ENCODE data around the gene ASAP2. TPM values are rescaled to one million over a fixed set of nuclear protein-coding genes. Genes with fewer than 3 reads are reported as not detected.

ASAP2 gene
- total RNA-seq, 1 experiment from 2014 or later, result 60.3 TPM

DNA sequence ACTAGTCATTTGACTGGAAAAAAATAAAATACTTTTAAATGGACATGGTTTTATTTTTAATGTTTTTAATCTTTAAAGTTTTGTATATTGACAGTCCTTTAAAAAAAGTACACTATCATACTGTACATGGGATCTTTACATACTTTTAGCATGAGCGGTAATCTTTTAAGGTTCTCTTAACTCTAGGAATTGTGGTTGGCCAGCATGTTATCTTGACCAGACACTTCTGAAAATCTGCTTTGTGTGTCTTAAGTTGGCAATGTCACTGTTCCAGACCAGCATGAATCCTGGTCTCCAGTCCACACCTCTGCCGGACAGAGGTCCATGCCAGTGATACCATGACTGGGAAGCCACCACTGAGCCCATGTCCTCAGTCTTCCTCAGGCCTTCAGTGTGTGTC, 199.0 kb downstream of the ASAP2 start:
- ChIA-PET POLR2A (ENCODE audit: unreplicated experiment) (no interaction called here), CTCF (no interaction called here)
- no TSS peak for BruUV-seq (replicated peaks)
- no peaks in the 10 kb centered on the region for H3K9me3 ChIP-seq (ENCODE audit: insufficient read depth, low read depth)
- no peaks in the 10 kb centered on the region; the same call in 1 of the 2 replicates for H4K20me1 ChIP-seq (ENCODE audit: insufficient read depth)
- H3K4me2 ChIP-seq, result no peak overlapping the region
- DNase-seq, result no peak
- no peak overlapping the region for H3K27ac ChIP-seq
- intact Hi-C loops (cut with micrococcal nuclease; ENCODE audit: unreplicated experiment), result no loop called here
- H2AFZ ChIP-seq, result no peak overlapping the region
- H3K79me2 ChIP-seq (ENCODE audit: low read depth), result no peaks in the 10 kb centered on the region
- H3K36me3 ChIP-seq (ENCODE audit: low read depth), result peaks cover 36% of the 10 kb centered on the region
- H3K9me2 ChIP-seq (ENCODE audit: insufficient read depth), result no peaks in the 10 kb centered on the region
- peaks cover 70% of the 10 kb centered on the region for H3F3A ChIP-seq (ENCODE audit: insufficient read depth, low read depth)
- no peak overlapping the region for H3K4me3 ChIP-seq
- H3K4me1 ChIP-seq (replicated peaks; ENCODE audit: insufficient read depth), result peaks cover 27% of the 10 kb centered on the region
- H3K27me3 ChIP-seq (ENCODE audit: insufficient read depth, low read depth), result no peaks in the 10 kb centered on the region
- TF ChIP-seq, protein P1, sequence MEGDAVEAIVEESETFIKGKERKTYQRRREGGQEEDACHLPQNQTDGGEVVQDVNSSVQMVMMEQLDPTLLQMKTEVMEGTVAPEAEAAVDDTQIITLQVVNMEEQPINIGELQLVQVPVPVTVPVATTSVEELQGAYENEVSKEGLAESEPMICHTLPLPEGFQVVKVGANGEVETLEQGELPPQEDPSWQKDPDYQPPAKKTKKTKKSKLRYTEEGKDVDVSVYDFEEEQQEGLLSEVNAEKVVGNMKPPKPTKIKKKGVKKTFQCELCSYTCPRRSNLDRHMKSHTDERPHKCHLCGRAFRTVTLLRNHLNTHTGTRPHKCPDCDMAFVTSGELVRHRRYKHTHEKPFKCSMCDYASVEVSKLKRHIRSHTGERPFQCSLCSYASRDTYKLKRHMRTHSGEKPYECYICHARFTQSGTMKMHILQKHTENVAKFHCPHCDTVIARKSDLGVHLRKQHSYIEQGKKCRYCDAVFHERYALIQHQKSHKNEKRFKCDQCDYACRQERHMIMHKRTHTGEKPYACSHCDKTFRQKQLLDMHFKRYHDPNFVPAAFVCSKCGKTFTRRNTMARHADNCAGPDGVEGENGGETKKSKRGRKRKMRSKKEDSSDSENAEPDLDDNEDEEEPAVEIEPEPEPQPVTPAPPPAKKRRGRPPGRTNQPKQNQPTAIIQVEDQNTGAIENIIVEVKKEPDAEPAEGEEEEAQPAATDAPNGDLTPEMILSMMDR (conservative IDR thresholded peaks at IDR 0.05), result no peak
- no peak for TF ChIP-seq EZH2 (IDR thresholded peaks at IDR 0.05; ENCODE audit: low read depth)

DNA sequence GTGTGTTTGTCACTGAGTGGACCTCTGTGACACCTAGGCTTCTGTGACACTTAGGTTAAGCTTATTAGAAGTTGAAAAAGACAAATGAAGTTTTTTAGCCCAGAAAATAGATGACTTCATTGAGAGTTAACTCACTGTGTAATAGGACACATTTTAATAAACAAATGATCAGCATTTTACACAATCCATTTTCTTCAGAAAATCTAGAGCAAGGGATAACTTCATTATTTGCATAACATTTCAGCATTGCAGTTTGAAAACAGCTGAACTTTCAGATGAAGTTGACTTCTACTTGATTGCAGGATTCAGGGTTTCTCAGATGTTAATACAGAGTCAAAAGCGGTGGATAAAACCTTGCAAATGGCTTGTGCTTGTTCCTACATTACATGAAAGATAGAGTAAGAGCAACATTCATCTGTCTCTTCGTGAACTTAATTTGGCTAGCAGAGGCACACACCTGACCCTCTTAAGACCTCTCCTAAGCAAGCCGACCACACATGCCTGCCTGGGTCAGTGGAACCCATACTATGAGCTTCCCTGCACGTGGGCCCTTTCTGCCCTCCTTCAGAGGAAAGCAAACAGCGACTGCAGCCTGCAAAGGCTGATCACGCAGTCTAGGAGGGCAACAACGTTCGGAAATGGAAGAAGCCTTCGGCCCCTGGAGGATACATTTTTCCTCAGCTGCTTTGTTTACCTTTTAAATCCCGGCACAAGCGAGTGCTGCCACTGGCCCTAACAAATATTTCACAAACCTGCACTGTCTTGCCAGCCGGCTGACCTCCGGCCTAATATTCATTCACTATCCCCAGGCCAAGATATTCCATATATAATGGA, 200.1 kb downstream of the ASAP2 start:
- peaks cover 42% of the 10 kb centered on the region for H3K36me3 ChIP-seq (ENCODE audit: low read depth)

DNA sequence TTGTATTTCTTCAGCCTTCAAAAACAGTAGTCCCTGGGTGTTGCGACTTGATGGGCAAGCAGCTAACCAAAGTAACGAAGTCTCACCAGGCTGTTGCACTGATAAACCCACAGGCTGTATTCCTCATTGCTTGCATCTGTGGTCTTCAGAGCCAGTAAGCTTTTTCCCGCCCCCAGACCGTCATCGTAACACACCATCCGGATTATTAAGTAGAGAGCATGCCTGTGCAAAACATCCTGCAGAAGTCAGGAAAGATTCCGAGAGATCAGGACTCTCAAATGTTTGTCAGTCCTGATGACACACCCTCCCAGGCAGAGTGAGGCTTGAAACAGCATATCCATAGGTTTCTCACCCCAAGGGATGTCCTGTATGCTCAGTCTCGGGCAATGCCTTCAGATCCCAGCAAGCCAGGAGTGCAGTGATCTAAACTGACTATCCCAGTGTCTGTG, 200.8 kb downstream of the ASAP2 start:
- no peaks in the 10 kb centered on the region for H3K9me2 ChIP-seq (ENCODE audit: insufficient read depth)
- intact Hi-C loops (cut with micrococcal nuclease; ENCODE audit: unreplicated experiment), result no loop called here
- no peak overlapping the region for H3K27ac ChIP-seq
- ChIA-PET POLR2A (ENCODE audit: unreplicated experiment) (no interaction called here), CTCF (no interaction called here)
- no peaks in the 10 kb centered on the region for H3K27me3 ChIP-seq (ENCODE audit: insufficient read depth, low read depth)
- no peaks in the 10 kb centered on the region for H3K9me3 ChIP-seq (ENCODE audit: insufficient read depth, low read depth)
- H3K36me3 ChIP-seq (ENCODE audit: low read depth), result peaks cover 41% of the 10 kb centered on the region
- no TSS peak for BruUV-seq (replicated peaks)
- H4K20me1 ChIP-seq (ENCODE audit: insufficient read depth), result no peaks in the 10 kb centered on the region; the same call in 1 of the 2 replicates
- no peaks in the 10 kb centered on the region for H3K79me2 ChIP-seq (ENCODE audit: low read depth)
- peaks cover 18% of the 10 kb centered on the region for H3K4me1 ChIP-seq (replicated peaks; ENCODE audit: insufficient read depth)
- TF ChIP-seq EZH2 (IDR thresholded peaks at IDR 0.05; ENCODE audit: low read depth), result no peak
- no peak overlapping the region for H2AFZ ChIP-seq
- peaks cover 67% of the 10 kb centered on the region for H3F3A ChIP-seq (ENCODE audit: insufficient read depth, low read depth)
- no peak for DNase-seq
- no peak overlapping the region for H3K4me3 ChIP-seq
- H3K4me2 ChIP-seq, result no peak overlapping the region

More for the DNA sequence above, 200.1 kb downstream of the ASAP2 start:
- intact Hi-C loops (cut with micrococcal nuclease; ENCODE audit: unreplicated experiment), result no loop called here
- ChIA-PET POLR2A (ENCODE audit: unreplicated experiment) (no interaction called here), CTCF (no interaction called here)
- H3F3A ChIP-seq (ENCODE audit: insufficient read depth, low read depth), result peaks cover 70% of the 10 kb centered on the region
- H3K4me1 ChIP-seq (replicated peaks; ENCODE audit: insufficient read depth), result peaks cover 18% of the 10 kb centered on the region
- no peaks in the 10 kb centered on the region; the same call in 1 of the 2 replicates for H4K20me1 ChIP-seq (ENCODE audit: insufficient read depth)
- 0 out of 2 replicates have a peak overlapping the region, but pooled peaks have one; percentile 1 for H3K27ac ChIP-seq
- H3K79me2 ChIP-seq (ENCODE audit: low read depth), result no peaks in the 10 kb centered on the region
- DNase-seq, result no peak
- no peaks in the 10 kb centered on the region for H3K9me2 ChIP-seq (ENCODE audit: insufficient read depth)
- H3K4me2 ChIP-seq, result no peak overlapping the region
- TF ChIP-seq EZH2 (IDR thresholded peaks at IDR 0.05; ENCODE audit: low read depth), result no peak
- TF ChIP-seq, protein P1 (conservative IDR thresholded peaks at IDR 0.05), result no peak
- BruUV-seq (replicated peaks), result no TSS peak
- no peak overlapping the region for H3K4me3 ChIP-seq
- H2AFZ ChIP-seq, result no peak overlapping the region
- no peaks in the 10 kb centered on the region for H3K27me3 ChIP-seq (ENCODE audit: insufficient read depth, low read depth)
- H3K9me3 ChIP-seq (ENCODE audit: insufficient read depth, low read depth), result no peaks in the 10 kb centered on the region

All from PC-9 (cell line).